GM18907 (cell line): Measurements from ENCODE around the gene EGR2.
A peak's percentile ranks its signal among the peaks of the same experiment; 100 is the strongest.
"Not testable (repeated sequence)": the region's sequence is repeated elsewhere in the genome, so short reads cannot be mapped to it uniquely, and the experiment has no call there.

ENCODE experiments used
- ATAC-seq: cut with Tn5 transposase; IDR thresholded peaks from one replicate; pipeline ENCODE4 v1.9.1; 2021; ENCODE audit warnings: mild to moderate bottlenecking, moderate library complexity; ENCODE audit not compliant: unreplicated experiment

The EGR2 gene

GRCh38 chr10:62795762-62796161 lies 20.4 kb downstream of the EGR2 start:
- no peak for ATAC-seq

- ATAC-seq = no peak
Measured at GRCh38 chr10:62795100-62795499, 21.1 kb downstream of the EGR2 start.

GRCh38 chr10:62794306-62794705 lies 21.9 kb downstream of the EGR2 start:
- no peak for ATAC-seq

GRCh38 chr10:62792261-62792660 lies 23.9 kb downstream of the EGR2 start:
- ATAC-seq = no peak

GRCh38 chr10:62790571-62790970 lies 25.6 kb downstream of the EGR2 start:
- ATAC-seq = no peak

DNA sequence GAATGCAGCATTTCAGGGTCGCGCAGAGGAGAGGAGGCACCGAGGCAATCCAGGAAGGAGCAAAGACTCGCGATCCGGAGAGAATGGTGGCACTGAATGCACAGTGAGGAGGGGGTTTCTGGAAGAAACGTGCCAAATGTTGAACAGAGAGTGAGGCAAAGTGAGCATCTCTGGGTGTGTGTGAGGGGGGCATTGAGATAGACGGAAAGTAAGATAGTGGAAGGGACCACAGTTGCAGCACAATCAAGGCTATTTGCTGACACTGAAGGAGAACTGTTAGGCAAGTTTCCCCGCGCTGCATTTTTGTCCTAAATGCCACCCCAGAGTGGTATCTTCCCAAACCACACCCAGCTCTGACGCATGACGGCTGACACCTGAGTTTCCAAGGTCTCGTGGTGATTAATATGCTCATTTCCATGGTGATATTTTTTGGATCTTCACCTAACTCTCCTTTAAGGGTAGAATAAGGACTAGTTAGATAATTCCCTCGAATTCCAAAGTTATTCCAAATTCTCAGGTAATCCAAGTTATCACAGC lies 26.1 kb downstream of the EGR2 start:
- no peak for ATAC-seq

DNA sequence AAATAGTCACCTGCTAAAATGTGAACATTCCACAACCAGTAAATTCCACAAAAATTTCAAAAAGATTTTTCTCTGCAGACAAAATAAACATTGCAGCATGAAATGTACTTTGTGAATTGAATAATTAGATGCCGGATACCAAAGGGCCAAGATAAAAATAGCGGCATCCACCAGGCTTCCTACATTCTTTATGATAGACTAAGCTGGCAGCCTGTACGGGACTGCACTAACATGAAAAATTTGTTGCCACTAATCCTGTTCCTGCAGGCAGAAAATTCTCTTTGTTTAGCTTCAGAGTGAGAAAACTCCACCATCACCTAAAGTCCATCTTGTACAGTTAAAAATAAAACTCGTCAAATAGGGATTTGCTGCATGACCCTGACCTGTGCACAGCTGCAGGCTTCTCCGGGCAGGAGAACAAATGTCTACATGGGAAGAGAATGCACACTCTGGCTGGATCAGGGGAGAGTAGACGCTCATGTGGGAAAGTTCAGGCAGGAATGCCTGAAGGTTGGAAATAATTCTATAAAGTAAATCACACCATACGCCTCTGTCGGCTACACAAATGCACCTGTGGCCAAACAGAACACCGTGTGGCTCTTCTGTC lies 27.2 kb downstream of the EGR2 start:
- no peak for ATAC-seq

GRCh38 chr10:62788285-62788684 lies 27.9 kb downstream of the EGR2 start:
- not testable (repeated sequence) for ATAC-seq

GRCh38 chr10:62784537-62784936 lies 31.6 kb downstream of the EGR2 start:
- not testable (repeated sequence) for ATAC-seq

GRCh38 chr10:62779487-62780248 lies 36.5 kb downstream of the EGR2 start:
- ATAC-seq = peak; percentile 94

GRCh38 chr10:62778125-62778524 lies 38.0 kb downstream of the EGR2 start:
- ATAC-seq = peak; percentile 69

DNA sequence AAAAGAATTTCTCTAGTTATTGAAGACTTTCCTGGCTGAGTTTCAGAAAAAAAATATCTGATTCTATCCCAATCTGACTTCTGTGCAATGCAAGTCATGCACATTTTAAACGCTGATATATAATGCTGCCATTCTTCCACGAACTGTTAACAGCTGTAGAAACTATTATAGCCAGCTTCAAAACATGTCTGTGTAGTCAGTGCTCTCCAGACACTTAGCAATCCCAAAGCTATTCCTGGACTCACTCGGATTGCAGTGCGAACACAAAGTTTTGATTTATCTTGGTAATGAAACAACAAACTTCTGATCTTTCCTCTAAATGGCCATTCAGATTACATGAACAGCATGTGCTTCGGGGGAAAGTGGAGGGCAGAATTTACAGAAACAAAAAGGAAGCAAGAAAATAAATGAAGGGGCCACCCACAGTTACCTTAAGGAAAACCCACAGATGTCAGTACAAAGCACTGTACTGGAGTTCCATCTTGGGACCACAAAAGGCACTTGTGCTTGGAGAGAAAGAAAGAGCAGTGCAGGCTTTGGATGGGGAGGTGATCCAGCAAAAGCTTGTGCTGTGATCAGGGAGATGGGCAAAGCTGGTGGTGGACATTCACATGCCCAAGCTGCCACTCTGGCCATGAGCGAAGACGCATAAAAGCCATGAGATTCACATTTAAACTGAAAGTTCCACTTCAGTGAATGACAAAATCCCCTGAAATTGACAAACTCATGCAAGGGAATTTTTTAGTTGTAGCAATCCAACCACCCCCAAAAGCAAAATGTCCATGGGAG lies 43.8 kb downstream of the EGR2 start:
- ATAC-seq = no peak

GRCh38 chr10:62769574-62770242 lies 46.5 kb downstream of the EGR2 start:
- peak; percentile 79 for ATAC-seq

DNA sequence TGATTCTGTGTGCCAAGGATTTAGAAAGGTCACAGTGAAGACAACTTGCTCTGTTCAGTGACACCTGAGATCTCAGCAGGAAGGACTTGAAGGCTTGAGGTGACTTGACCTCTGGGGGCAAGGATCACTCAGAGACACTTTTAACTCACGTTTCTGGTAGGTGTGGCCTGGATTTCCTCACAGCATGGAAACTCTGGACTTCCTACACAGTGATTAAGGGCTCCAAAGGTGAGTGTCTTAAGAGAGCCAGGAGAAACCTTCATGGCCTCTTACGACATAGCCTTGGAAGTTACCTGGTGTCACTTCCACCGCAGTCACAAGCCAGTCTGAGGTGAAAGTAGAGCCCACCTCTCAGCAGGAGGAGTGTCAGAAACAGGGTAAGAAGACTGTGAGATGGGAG lies 49.8 kb downstream of the EGR2 start:
- no peak for ATAC-seq

DNA sequence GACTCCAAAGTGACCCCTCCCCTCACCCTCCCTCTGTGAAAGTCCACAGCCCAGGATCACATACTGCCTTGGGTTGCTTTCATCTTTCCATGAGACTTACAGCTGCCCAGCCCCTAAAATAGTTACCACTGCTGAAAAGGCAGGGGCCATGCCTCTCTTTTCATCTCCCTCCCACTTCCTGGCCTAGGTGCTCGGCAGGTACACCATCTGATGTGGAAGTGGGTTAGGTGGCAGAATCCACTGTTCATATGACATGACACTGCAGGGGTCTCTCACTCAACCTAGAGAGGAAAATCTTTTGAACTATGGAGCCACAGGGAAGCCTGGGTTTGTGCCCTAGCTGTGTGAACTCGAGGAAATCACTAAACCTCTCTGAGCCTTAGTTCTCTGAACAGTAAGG lies 50.4 kb downstream of the EGR2 start:
- no peak for ATAC-seq

- no peak for ATAC-seq
Measured at GRCh38 chr10:62764011-62764410, 52.2 kb downstream of the EGR2 start.

DNA sequence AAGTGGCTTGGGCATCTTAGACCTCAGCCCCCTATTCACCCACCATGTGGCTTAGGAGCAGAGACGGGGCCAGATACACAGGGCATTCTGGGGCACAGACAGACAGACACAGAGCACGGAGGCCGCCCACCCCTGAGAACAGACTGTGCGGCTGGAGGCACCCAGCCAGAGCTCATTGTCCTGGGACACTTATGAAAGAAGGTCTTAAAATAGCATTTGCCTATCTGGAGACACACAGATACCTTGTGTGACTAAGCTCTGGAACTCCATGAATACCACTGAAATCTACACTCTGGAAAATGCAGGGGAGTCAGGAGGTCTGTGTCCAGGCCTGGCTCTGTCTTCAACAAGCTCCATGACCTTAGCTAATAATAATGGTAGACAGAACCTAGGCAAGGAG lies 53.0 kb downstream of the EGR2 start:
- ATAC-seq = no peak
